Upper lobe of left lung (tissue), 6 donors: ENCODE measurements around the gene HIVEP2. TPM values are rescaled to one million over a fixed set of nuclear protein-coding genes. Genes with fewer than 3 reads are reported as not detected.

Experiments used
- ATAC-seq, 2 donors: fragments of 200-7000 bp; cut with Tn5 transposase; one replicate each; pipeline ENCODE4 v1.9.1; 2022; ENCODE audit warnings: mild to moderate bottlenecking in 2 of 2, moderate library complexity in 2 of 2; ENCODE audit not compliant: low FRiP score in 2 of 2
- DNase-seq, 2 donors: peaks; one replicate each; pipeline ENCODE4 v3.0.0-alpha.2; 2019 to 2020
- H3K27ac ChIP-seq, 4 donors: fragments of 200-600 bp; sonication (generic); one replicate each; pipeline ENCODE4 v1.5.1; 2016 to 2019
- H3K27me3 ChIP-seq, 4 donors: fragments of 200-600 bp; sonication (generic); one replicate each; pipeline ENCODE4 v1.5.1; 2017 to 2019
- H3K36me3 ChIP-seq, 4 donors: fragments of 200-600 bp; sonication (generic); one replicate each; pipeline ENCODE4 v1.5.1; 2016 to 2019
- H3K4me1 ChIP-seq, 4 donors: fragments of 200-600 bp; sonication (generic); one replicate each; pipeline ENCODE4 v1.5.1; 2018 to 2019
- H3K4me3 ChIP-seq, 4 donors: fragments of 200-600 bp; sonication (generic); one replicate each; pipeline ENCODE4 v1.5.1; 2017 to 2019; ENCODE audit warnings: mild to moderate bottlenecking in 2 of 4, moderate library complexity in 1 of 4
- H3K9me3 ChIP-seq, 4 donors: fragments of 200-600 bp; sonication (generic); one replicate each; pipeline ENCODE4 v1.5.1; 2018 to 2019
- EP300 ChIP-seq, 4 donors: sonication (generic); formaldehyde crosslinking; IDR thresholded peaks; one replicate each; pipeline ENCODE4 v1.5.1; 2017; ENCODE audit warnings: antibody characterized with exemption in 4 of 4, control low read depth in 2 of 4
- POLR2A ChIP-seq, 4 donors: fragments of 450-650 bp; IDR thresholded peaks; one replicate each; pipeline ENCODE4 v1.5.1; 2016 to 2017; ENCODE audit warnings: antibody characterized with exemption in 4 of 4, mild to moderate bottlenecking in 2 of 4
- POLR2AphosphoS5 ChIP-seq, 2 donors: sonication (generic); formaldehyde crosslinking; IDR thresholded peaks; one replicate each; pipeline ENCODE4 v1.5.1; 2017; ENCODE audit warnings: antibody characterized with exemption in 2 of 2
- WGBS, 2 donors: methylation state at CpG; one replicate each; pipeline ENCODE4 v1.1.5; 2017 to 2018; 5-methylcytosine and 5-hydroxymethylcytosine counted together
- total RNA-seq, 6 donors: library from RNA; depleted of rRNA in 4 of 6; stranded (reverse); fragments of >200 nt in 4 of 6; gene quantifications; one replicate each; pipeline versions ENCODE4 v1.1.0 to v1.2.1, GENCODE V29; 2016 to 2021
- TF ChIP-seq, protein P1 (sequence below), 6 experiments: fragments of 450-650 bp in 4 of 6; fragments of 200-600 bp in 2 of 6; sonication (generic) in 2 of 6; IDR thresholded peaks; one replicate each; pipeline ENCODE4 v1.5.1; 2016 to 2019; ENCODE audit warnings: antibody characterized with exemption in 6 of 6
- donor health status: DM: no; HTN: no; CAD: no; lungs with moderate emphysema.
- donor health status: DM: no; HTN: yes; CAD: no; lungs with severe emphysema.

Gene HIVEP2
- total RNA-seq, 6 donors from 2014 or later: 10.4 to 32.5 (median 19.6) TPM

DNA sequence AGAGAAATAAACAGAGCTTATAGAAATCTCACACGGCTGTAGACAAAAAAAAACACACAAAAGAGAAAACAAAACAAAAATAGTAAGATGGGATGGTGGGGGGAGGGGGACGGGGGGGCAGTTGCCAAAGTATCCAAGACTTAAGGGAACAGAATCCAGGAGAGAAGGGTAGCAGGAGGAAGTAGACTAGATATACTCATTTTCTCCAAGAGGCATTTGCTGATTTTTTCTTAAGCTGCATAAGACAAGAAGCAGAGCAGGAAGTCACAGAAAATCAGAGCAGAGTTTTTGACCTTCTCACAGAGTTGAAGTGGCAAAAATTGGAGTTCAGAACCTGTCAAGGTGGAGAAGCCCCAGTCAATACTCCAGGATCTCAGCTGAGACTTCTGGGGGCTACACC is 237.7 kb downstream of the HIVEP2 start:
- 42 to 55% methylated on average over 2 of the region's 2 CpGs for WGBS, 2 donors
- no peak for ATAC-seq
- H3K27me3 ChIP-seq: no peaks in the 10 kb centered on the region
- no peaks in the 10 kb centered on the region for H3K9me3 ChIP-seq
- H3K4me3 ChIP-seq: no peak overlapping the region
- no peak overlapping the region for H3K27ac ChIP-seq
- DNase-seq: no peak
- no peaks in the 10 kb centered on the region for H3K36me3 ChIP-seq
- no peak for TF ChIP-seq POLR2AphosphoS5 (IDR thresholded peaks at IDR 0.05)
- TF ChIP-seq EP300 (IDR thresholded peaks at IDR 0.05): no peak
- TF ChIP-seq, protein P1, sequence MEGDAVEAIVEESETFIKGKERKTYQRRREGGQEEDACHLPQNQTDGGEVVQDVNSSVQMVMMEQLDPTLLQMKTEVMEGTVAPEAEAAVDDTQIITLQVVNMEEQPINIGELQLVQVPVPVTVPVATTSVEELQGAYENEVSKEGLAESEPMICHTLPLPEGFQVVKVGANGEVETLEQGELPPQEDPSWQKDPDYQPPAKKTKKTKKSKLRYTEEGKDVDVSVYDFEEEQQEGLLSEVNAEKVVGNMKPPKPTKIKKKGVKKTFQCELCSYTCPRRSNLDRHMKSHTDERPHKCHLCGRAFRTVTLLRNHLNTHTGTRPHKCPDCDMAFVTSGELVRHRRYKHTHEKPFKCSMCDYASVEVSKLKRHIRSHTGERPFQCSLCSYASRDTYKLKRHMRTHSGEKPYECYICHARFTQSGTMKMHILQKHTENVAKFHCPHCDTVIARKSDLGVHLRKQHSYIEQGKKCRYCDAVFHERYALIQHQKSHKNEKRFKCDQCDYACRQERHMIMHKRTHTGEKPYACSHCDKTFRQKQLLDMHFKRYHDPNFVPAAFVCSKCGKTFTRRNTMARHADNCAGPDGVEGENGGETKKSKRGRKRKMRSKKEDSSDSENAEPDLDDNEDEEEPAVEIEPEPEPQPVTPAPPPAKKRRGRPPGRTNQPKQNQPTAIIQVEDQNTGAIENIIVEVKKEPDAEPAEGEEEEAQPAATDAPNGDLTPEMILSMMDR (IDR thresholded peaks at IDR 0.05): no peak
- TF ChIP-seq POLR2A (IDR thresholded peaks at IDR 0.05): no peak
- peaks cover 10 to 24% (median 16%) of the 10 kb centered on the region in 4 donors for H3K4me1 ChIP-seq

DNA sequence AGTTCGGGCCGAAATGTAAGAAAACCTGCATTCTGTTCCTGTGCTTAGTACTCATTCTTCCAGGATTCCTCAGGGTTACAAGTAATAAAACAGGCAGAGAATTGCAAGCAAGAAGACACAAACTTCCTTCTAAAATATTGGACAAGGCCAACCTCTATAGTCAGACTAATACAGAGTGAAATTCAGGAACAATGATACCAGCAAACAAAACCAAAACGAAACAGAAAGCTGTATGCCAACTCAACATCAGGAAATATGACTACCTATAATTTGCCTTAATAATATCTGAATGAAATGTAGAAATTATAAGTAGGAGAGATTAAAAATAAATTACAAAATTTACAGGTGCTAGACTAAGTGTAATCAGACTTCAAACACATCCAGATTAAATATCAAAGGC is 238.8 kb downstream of the HIVEP2 start:
- Histone ChIP-seq H3K27me3 (no peaks in the 10 kb centered on the region), H3K4me1 (peaks cover 14 to 28% (median 20%) of the 10 kb centered on the region in 4 donors), H3K36me3 (no peaks in the 10 kb centered on the region), H3K27ac (no peak overlapping the region), H3K4me3 (no peak overlapping the region), H3K9me3 (no peaks in the 10 kb centered on the region)
- peak in 1 of 2 donors; percentile 42 for ATAC-seq
- WGBS, 2 donors: 70 to 73% methylated on average over 3 of the region's 3 CpGs
- TF ChIP-seq POLR2A (IDR thresholded peaks at IDR 0.05) (no peak), POLR2AphosphoS5 (IDR thresholded peaks at IDR 0.05) (no peak), EP300 (IDR thresholded peaks at IDR 0.05) (no peak)
- TF ChIP-seq, protein P1 (IDR thresholded peaks at IDR 0.05): no peak
- no peak for DNase-seq

DNA sequence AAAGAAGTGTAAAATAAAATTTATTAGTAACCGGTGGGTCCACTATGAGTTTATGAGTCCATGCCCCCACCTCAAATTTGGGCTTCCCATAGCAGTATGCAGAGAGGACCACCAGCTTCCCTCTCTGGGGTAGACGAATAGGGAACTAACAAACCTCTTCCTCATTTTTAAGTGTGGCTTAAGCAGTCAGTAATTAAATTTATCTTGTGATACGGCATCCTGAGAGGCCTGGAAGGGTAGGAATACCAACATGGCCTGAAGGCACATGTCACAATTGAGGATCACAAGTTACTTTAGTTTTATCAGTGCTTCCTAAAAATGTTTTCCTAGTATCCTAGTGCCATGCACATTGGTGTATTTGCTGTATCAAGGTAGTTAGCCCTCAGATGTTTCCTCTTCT is 239.9 kb downstream of the HIVEP2 start:
- H3K4me3 ChIP-seq: no peak overlapping the region
- TF ChIP-seq, protein P1 (IDR thresholded peaks at IDR 0.05): no peak
- no peak for TF ChIP-seq POLR2A (IDR thresholded peaks at IDR 0.05)
- no peak for TF ChIP-seq POLR2AphosphoS5 (IDR thresholded peaks at IDR 0.05)
- TF ChIP-seq EP300 (IDR thresholded peaks at IDR 0.05): no peak
- ATAC-seq: no peak
- no peaks in the 10 kb centered on the region for H3K9me3 ChIP-seq
- no peaks in the 10 kb centered on the region for H3K27me3 ChIP-seq
- H3K36me3 ChIP-seq: no peaks in the 10 kb centered on the region
- DNase-seq: no peak
- peaks cover 14 to 28% (median 22%) of the 10 kb centered on the region in 4 donors for H3K4me1 ChIP-seq
- H3K27ac ChIP-seq: no peak overlapping the region
- WGBS, 2 donors: 61 to 86% methylated on average over 3 of the region's 3 CpGs

DNA sequence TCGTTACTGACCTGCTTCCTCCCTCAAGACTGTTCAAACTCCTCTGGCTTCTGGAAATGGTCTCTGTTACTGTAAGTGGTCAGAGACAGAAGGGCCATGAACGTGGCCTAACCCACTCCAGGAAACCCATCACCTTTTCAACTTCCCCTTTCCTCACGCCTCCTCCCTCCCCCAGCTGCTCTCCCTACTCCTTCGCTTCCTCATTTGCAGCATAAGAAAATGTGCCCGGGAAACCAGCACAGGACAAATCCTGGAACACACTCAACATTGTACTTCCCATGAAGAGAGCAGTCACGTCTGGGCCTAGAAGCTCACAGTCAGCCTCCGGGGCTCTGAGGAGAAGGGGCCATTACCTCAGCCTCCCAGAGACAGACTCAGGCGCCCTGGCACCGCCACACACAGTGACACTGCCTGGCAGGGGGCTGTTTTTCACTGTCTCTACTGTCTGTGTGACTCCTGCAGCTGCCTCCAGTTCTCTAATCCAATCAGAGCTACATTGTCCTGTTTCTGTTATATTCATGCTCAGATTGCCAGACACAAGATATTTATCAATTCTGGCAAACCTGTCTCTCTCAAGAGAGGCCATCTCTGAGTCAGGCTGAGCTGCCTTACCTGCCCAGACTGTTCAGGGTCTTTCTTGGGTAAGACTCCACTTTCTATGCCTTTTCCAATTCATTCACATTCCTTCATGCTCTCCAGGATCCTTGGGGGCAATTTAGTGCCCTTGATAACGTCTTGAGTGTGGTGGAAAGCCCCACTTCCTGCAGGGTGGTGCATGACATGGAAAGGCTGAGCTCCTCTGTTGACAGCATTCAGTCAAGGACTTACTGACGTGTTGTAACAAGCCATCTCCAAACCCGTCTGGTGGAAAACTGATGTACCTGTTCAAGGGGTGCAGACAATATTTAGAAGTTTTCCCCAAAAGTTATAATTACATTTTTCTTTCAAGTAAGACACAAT is 242.2 kb downstream of the HIVEP2 start:
- Histone ChIP-seq H3K27me3 (no peaks in the 10 kb centered on the region), H3K36me3 (no peaks in the 10 kb centered on the region), H3K27ac (peak overlapping the region; percentile 34 to 66 (median 44)), H3K4me1 (peaks cover 14 to 30% (median 22%) of the 10 kb centered on the region in 4 donors), H3K9me3 (no peaks in the 10 kb centered on the region), H3K4me3 (no peak overlapping the region)
- WGBS, 2 donors: 31 to 38% methylated on average over 8 to 11 of the region's 12 CpGs
- TF ChIP-seq POLR2A (IDR thresholded peaks at IDR 0.05) (peak in 1 of 4 donors; percentile 32), POLR2AphosphoS5 (IDR thresholded peaks at IDR 0.05) (peak; percentile 35 to 67), EP300 (IDR thresholded peaks at IDR 0.05) (peak in 2 of 4 donors; percentile 25 to 71)
- TF ChIP-seq, protein P1 (IDR thresholded peaks at IDR 0.05): no peak
- ATAC-seq (peak; percentile 78 to 86), DNase-seq (peak; percentile 33 to 73)

Other genes starting within 250 kb of the HIVEP2 start
- 10 to 100 TPM in 5 of 6 donors, 1 to 10 TPM in 1; 6.3 to 26.6 (median 20.8) TPM for gene AIG1, start 115.7 kb upstream of the HIVEP2 start, total RNA-seq